SK-N-SH treated with all-trans-retinoic acid at 6 μM for 48 hours (cell line): ENCODE data around the gene PMVK.
A peak's percentile ranks its signal among the peaks of the same experiment; 100 is the strongest.

Experiments
- ATAC-seq: fragments of 200-7000 bp; cut with Tn5 transposase; 3 replicates; pipeline ENCODE4 v1.9.1; 2020; ENCODE audit warnings: mild to moderate bottlenecking, moderate library complexity
- ARNTL ChIP-seq: fragments of 450-650 bp; formaldehyde crosslinking; IDR thresholded peaks from 2 replicates; pipeline ENCODE4 v1.5.0; 2020; ENCODE audit warnings: low read depth, mild to moderate bottlenecking, moderate library complexity, borderline replicate concordance
- BACH2 ChIP-seq: fragments of 250-450 bp; sonication (Bioruptor Pico); IDR thresholded peaks from 2 replicates; pipeline ENCODE4 v1.9.0; 2021; ENCODE audit warnings: mild to moderate bottlenecking, borderline replicate concordance
- CREB5 ChIP-seq: fragments of 250-450 bp; sonication (Bioruptor Pico); IDR thresholded peaks from 2 replicates; pipeline ENCODE4 v1.5.1; 2020; ENCODE audit warnings: low read depth, mild to moderate bottlenecking, moderate library complexity
- CSRNP3 ChIP-seq: fragments of 250-450 bp; sonication (Bioruptor Pico); IDR thresholded peaks from 2 replicates; pipeline ENCODE4 v1.5.1; 2021; ENCODE audit warnings: mild to moderate bottlenecking, moderate library complexity
- GLIS3 ChIP-seq: fragments of 250-450 bp; sonication (Bioruptor Pico); IDR thresholded peaks from 2 replicates; pipeline ENCODE4 v1.5.0; 2020; ENCODE audit warnings: mild to moderate bottlenecking, moderate library complexity
- ISL1 ChIP-seq: fragments of 250-450 bp; sonication (Bioruptor Pico); IDR thresholded peaks from 2 replicates; pipeline ENCODE4 v2.1.2; 2022; ENCODE audit warnings: mild to moderate bottlenecking, moderate library complexity
- OSR1 ChIP-seq: fragments of 250-450 bp; sonication (Bioruptor Pico); IDR thresholded peaks from 2 replicates; pipeline ENCODE4 v1.8.0; 2022; ENCODE audit warnings: moderate library complexity, mild to moderate bottlenecking, inconsistent platforms
- PATZ1 ChIP-seq: fragments of 250-450 bp; sonication (Bioruptor Pico); IDR thresholded peaks from 2 replicates; pipeline ENCODE4 v1.8.0; 2020; ENCODE audit warnings: mild to moderate bottlenecking, moderate library complexity, borderline replicate concordance
- POU6F1 ChIP-seq: fragments of 250-450 bp; sonication (Bioruptor Pico); IDR thresholded peaks from 2 replicates; pipeline ENCODE4 v1.8.0; 2021; ENCODE audit warnings: low read depth, mild to moderate bottlenecking, moderate library complexity, borderline replicate concordance
- PPARA ChIP-seq: fragments of 250-450 bp; sonication (Bioruptor Pico); IDR thresholded peaks from 2 replicates; pipeline ENCODE4 v1.5.0; 2020; ENCODE audit warnings: mild to moderate bottlenecking, borderline replicate concordance
- RARB ChIP-seq: fragments of 250-450 bp; sonication (Bioruptor Pico); IDR thresholded peaks from 2 replicates; pipeline ENCODE4 v1.8.0; 2021; ENCODE audit warnings: mild to moderate bottlenecking, moderate library complexity
- SNAI2 ChIP-seq: fragments of 250-450 bp; sonication (Bioruptor Pico); IDR thresholded peaks from 2 replicates; pipeline ENCODE4 v1.5.0; 2020; ENCODE audit warnings: mild to moderate bottlenecking, moderate library complexity
- TCF4 ChIP-seq: fragments of 250-450 bp; sonication (Bioruptor Pico); IDR thresholded peaks from 2 replicates; pipeline ENCODE4 v1.8.0; 2021; ENCODE audit warnings: mild to moderate bottlenecking, moderate library complexity, borderline replicate concordance
- TOX ChIP-seq: fragments of 250-450 bp; sonication (Bioruptor Pico); IDR thresholded peaks from 2 replicates; pipeline ENCODE4 v1.8.0; 2021; ENCODE audit warnings: mild to moderate bottlenecking, moderate library complexity, borderline replicate concordance
- TSHZ2 ChIP-seq: fragments of 250-450 bp; sonication (Bioruptor Pico); IDR thresholded peaks from 2 replicates; pipeline ENCODE4 v1.5.0; 2020; ENCODE audit warnings: mild to moderate bottlenecking, moderate library complexity
- ZC3H10 ChIP-seq: fragments of 250-450 bp; sonication (Bioruptor Pico); IDR thresholded peaks from 2 replicates; pipeline ENCODE4 v1.5.1; 2021; ENCODE audit warnings: mild to moderate bottlenecking, moderate library complexity
- ZFP3 ChIP-seq: fragments of 250-450 bp; sonication (Bioruptor Pico); IDR thresholded peaks from 2 replicates; pipeline ENCODE4 v1.5.0; 2020; ENCODE audit warnings: mild to moderate bottlenecking, moderate library complexity
- ZFP30 ChIP-seq: fragments of 450-650 bp; formaldehyde crosslinking; IDR thresholded peaks from 2 replicates; pipeline ENCODE4 v1.5.0; 2022; ENCODE audit warnings: mild to moderate bottlenecking, moderate library complexity
- ZNF565 ChIP-seq: fragments of 450-650 bp; formaldehyde crosslinking; conservative IDR thresholded peaks from 2 replicates; pipeline ENCODE4 v1.5.0; 2020; ENCODE audit warnings: low read depth, mild to moderate bottlenecking, moderate library complexity
- ZNF70 ChIP-seq: fragments of 450-650 bp; formaldehyde crosslinking; IDR thresholded peaks from 2 replicates; pipeline ENCODE4 v1.5.0; 2020; ENCODE audit warnings: mild to moderate bottlenecking, moderate library complexity
- ZNF8 ChIP-seq: fragments of 450-650 bp; formaldehyde crosslinking; IDR thresholded peaks from 2 replicates; pipeline ENCODE4 v1.5.0; 2020; ENCODE audit warnings: mild to moderate bottlenecking, moderate library complexity

The PMVK gene

GRCh38 chr1:154886281-154887015 is 50.1 kb downstream of the PMVK start:
- no peak for ATAC-seq
- TF ChIP-seq SNAI2 (CRISPR knock-in tag) (no peak), ZNF8 (CRISPR knock-in tag) (no peak), PATZ1 (CRISPR knock-in tag) (no peak), ZC3H10 (CRISPR knock-in tag) (no peak), TCF4 (CRISPR knock-in tag) (no peak), ISL1 (no peak), ZFP30 (no peak), PPARA (CRISPR knock-in tag) (no peak), POU6F1 (CRISPR knock-in tag) (no peak), ARNTL (CRISPR knock-in tag) (no peak), OSR1 (CRISPR knock-in tag) (no peak), GLIS3 (CRISPR knock-in tag) (no peak), BACH2 (CRISPR knock-in tag) (no peak), TOX (no peak), TSHZ2 (CRISPR knock-in tag) (no peak), CREB5 (CRISPR knock-in tag) (no peak), ZNF70 (CRISPR knock-in tag) (no peak)

- no peak for ATAC-seq
- no peak for TF ChIP-seq ZNF8 (CRISPR knock-in tag)
- peak; percentile 74; the same call in 1 of the 2 replicates for TF ChIP-seq ZFP3
Measured at GRCh38 chr1:154884869-154885701, 51.4 kb downstream of the PMVK start.

GRCh38 chr1:154883919-154884868 is 52.3 kb downstream of the PMVK start:
- ATAC-seq: no peak
- TF ChIP-seq ZNF8 (CRISPR knock-in tag) (no peak), ZNF565 (CRISPR knock-in tag) (no peak), CSRNP3 (no peak), ZC3H10 (CRISPR knock-in tag) (no peak), CREB5 (CRISPR knock-in tag) (no peak), ARNTL (CRISPR knock-in tag) (no peak), SNAI2 (CRISPR knock-in tag) (no peak), POU6F1 (CRISPR knock-in tag) (no peak), RARB (CRISPR knock-in tag) (no peak), ZFP30 (no peak)
